GM13977 (cell line): ENCODE results near the gene NUDT22.

Experiments
- DNase-seq: peaks from one replicate; pipeline ENCODE4 v3.0.0; 2012; ENCODE audit warnings: low spot score
- CTCF ChIP-seq: IDR thresholded peaks from 2 replicates; pipeline ENCODE4 v1.5.1; 2012; ENCODE audit warnings: mild to moderate bottlenecking, control low read depth; ENCODE audit not compliant: insufficient read depth; ENCODE audit errors: extremely low read depth, missing control alignments
- in situ Hi-C: fragments of 300-500 bp; cut with MboI; formaldehyde crosslinking; loops from one replicate; pipeline ENCODE4 v1.12.0; 2022; ENCODE audit warnings: low sequenced_read_pairs, low pct_unique_long_range_greater_than_20kb, mixed read lengths, inconsistent platforms; ENCODE audit not compliant: unreplicated experiment

NUDT22 gene

DNA sequence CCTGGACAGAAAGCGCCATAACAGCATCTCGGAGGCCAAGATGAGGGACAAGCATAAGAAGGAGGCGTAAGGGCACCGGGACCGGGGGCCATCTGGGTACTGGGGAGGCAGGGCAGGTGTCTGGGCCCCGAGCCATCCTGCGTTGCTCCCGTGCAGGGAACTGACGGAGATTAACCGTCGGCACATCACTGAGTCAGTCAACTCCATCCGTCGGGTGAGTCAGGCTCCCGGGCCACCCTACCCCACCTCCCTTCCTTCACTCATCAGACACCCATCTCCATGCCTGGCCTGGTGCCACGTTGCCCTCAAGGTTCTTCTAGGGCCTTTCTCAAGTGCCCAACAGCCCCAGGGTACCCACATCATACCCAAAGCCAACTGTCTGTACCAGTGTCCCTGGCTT is 40.3 kb downstream of the NUDT22 start:
- in situ Hi-C loops, result no loop called here
- no peak for TF ChIP-seq CTCF

DNA sequence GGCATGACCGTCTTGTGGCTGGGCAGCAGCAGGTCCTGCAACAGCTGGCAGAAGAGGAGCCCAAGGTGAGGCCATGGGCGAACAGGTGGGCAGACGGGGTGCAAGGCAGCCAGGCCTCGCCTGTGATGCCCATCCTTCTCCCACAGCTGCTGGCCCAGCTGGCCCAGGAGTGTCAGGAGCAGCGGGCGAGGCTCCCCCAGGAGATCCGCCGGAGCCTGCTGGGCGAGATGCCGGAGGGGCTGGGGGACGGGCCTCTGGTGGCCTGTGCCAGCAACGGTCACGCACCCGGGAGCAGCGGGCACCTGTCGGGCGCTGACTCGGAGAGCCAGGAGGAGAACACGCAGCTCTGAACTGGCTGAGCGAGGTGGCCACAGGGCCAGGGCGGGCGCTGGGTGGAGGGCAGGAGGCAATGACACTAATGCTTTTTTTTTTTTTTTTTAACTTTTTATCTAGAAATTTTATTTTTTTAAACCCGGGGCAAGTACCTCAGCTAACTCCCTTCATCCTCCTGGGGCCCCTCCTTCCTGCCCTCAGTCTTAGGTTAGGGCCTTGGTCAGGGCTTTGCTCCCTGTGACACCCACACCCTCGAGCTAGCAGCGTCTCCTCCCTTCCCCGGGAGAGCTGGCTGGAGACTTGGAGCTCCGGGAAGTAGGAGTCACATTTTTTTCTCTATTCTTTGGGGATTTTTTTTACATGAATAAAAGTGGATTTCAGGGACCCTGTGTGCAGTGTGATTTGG is 41.3 kb downstream of the NUDT22 start:
- in situ Hi-C loops, result no loop called here
- no peak for DNase-seq
- no peak for TF ChIP-seq CTCF

More for the DNA sequence above, 40.3 kb downstream of the NUDT22 start:
- no peak for DNase-seq

DNA sequence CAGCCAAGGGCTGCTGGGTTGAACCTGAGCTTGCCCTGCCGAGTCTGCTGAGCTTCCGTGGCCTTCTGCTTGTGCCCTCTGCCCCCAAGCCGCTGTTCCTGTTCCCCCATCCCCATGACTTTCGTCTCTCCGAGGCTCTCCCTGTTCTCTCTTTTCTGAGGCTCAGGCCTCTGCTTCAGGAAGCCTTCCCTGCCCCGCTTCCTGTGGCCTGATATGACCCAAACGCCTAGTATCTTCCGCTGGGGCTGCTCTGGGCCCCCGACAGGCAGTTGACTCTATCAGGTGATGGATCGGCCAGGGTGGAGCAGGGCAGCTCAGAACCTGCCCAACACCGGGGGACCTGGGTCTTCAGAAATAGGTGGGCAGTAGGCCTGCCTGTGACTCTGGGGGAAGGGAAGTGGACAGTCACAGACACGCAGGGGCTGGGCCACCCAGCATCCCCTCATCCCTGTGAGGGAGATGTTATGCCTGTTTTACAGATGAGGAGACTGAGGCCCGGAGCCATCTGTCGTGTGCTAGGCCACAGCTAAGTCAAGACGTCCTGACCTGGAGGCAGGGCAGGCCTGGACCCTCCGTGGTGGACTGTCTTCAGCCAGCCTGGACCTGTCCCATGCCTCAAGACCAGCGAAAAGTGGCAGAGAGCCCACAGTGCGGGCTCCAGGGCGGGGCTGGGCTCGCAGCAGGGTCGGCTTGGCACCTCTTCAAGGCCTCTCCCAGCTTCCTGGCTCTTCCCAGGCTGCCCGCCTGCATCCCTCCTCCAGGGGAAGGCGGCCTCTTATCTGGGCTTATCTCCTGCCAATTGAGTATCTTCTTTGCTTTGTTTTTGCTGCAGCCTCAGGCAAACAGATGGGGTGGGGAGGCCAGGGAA is 42.2 kb downstream of the NUDT22 start:
- no peak for DNase-seq
- no peak for TF ChIP-seq CTCF
- in situ Hi-C loops, result no loop called here

DNA sequence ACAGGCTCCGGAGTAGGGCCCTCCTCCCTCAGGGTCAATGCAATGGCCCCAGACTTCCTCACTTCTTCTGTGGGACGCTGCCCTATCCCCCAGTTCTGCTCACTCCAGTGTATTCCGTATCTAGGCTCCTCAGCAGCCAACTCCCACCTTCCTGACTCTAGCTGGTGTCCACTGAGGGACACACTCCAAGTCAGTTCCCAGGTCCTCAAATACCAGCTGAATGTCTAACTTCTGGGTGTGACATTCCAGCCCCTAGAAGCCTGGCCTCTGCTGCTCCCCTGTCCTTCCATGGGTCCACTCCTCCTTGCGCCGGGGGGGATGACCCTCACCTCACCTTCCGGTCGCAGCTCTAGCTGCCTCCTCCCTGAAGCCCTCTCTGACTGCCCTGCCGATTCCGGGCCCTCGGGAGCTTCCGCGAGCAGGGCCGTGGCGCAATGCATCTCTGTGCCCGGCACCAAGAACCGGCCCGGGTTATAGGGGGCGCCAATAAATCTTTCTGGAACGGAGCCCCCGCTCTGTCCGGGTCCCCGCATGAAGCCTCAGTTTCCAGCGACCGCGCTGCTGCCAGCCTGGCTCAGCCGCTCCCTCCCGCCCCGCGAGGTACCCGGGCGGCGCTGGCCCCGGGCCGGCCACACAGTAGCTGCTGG is 42.9 kb downstream of the NUDT22 start:
- DNase-seq, result no peak
- in situ Hi-C loops, result no loop called here

DNA sequence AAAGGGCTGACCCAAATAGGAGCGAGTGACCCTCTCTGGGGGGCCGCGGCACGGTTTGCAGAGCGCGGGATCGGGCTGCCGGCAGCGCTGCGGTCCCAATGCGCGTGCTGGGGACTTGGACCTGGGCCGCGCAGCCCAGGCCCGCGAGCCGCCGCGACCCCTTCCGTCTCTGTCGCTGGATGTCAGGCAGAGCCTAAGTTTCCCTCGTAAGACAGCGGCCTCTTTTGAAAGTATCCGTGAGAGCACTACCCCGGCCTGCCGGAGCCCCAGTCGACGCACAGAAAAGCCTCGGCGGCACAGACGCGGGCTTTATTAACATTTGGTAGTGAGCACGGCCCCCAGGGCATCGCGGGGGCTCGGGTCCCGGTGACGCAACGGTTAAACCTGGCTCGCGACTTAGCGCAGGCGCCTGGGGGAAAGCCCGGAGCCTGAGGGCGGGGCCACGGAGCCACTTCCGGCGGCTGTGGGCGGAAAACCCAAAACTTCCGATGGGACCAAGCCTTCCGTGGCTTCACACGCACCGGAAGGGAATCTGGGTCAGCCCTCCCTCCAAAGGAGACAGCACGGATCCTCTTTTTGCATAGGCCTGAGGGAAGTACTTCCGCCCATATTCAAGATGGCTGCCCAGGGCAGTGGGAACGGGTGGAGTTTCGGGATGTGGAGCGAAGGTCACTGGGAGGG is 43.6 kb downstream of the NUDT22 start:
- peak; percentile 91 for DNase-seq
- TF ChIP-seq CTCF, result peak; percentile 10
- in situ Hi-C loops, result no loop called here

More for the DNA sequence above, 42.9 kb downstream of the NUDT22 start:
- TF ChIP-seq CTCF, result no peak
